ENCODE data around the gene STRIP1.
"Not testable (repeated sequence)": the region's sequence is repeated elsewhere in the genome, so short reads cannot be mapped to it uniquely, and the experiment has no call there.

Gene STRIP1

GRCh38 chr1:110070282-110070669 is 35.9 kb downstream of the STRIP1 start:
- DNase-seq, result no peak

- DNase-seq, result no peak
These were observed 36.3 kb downstream of the STRIP1 start, which contains the start of gene ALX3 for GRCh38 chr1:110070671-110071242. TSS of gene ALX3 (minus strand) at chr1:110070672. CDS start at chr1:110070612, 60 bp downstream.

- peak; percentile 64 for DNase-seq
These were observed 39.7 kb downstream of the STRIP1 start for GRCh38 chr1:110074166-110074565.

- no peak for DNase-seq
These were observed 42.5 kb downstream of the STRIP1 start for GRCh38 chr1:110076789-110077500.

GRCh38 chr1:110079995-110080394 is 45.6 kb downstream of the STRIP1 start:
- not testable (repeated sequence) for DNase-seq

GRCh38 chr1:110081061-110081460 is 46.6 kb downstream of the STRIP1 start:
- no peak for DNase-seq

GRCh38 chr1:110082477-110082876 is 48.1 kb downstream of the STRIP1 start:
- DNase-seq, result no peak

- DNase-seq, result peak; percentile 64
These were observed 48.8 kb downstream of the STRIP1 start for GRCh38 chr1:110083061-110083865.

GRCh38 chr1:110083866-110084226 is 49.4 kb downstream of the STRIP1 start:
- no peak for DNase-seq

- peak; percentile 81 for DNase-seq
These were observed 50.0 kb downstream of the STRIP1 start for GRCh38 chr1:110084227-110085078.

GRCh38 chr1:110085671-110086070 is 51.2 kb downstream of the STRIP1 start:
- no peak for DNase-seq

GRCh38 chr1:110086961-110087360 is 52.5 kb downstream of the STRIP1 start:
- DNase-seq, result no peak

- DNase-seq, result peak; percentile 57
These were observed 53.7 kb downstream of the STRIP1 start for GRCh38 chr1:110087812-110088738.

GRCh38 chr1:110088739-110089316 is 54.4 kb downstream of the STRIP1 start:
- no peak for DNase-seq

GRCh38 chr1:110089561-110090275 is 55.3 kb downstream of the STRIP1 start:
- DNase-seq, result no peak

GRCh38 chr1:110091381-110091780 is 57.0 kb downstream of the STRIP1 start:
- no peak for DNase-seq

- no peak for DNase-seq
These were observed 57.4 kb downstream of the STRIP1 start for GRCh38 chr1:110091791-110092190.

GRCh38 chr1:110092991-110093390 is 58.6 kb downstream of the STRIP1 start:
- no peak for DNase-seq

- no peak for DNase-seq
These were observed 60.7 kb downstream of the STRIP1 start for GRCh38 chr1:110094931-110095654.
